IPS DF 4.7 (cell line): ENCODE measurements around the gene ZNF341.

Experiments used
- DNase-seq: peaks from one replicate; pipeline ENCODE4 v3.0.0-alpha.2; 2013; ENCODE audit warnings: low spot score; ENCODE audit errors: extremely low read depth

Gene ZNF341

GRCh38 chr20:33840759-33841435, 109.1 kb downstream of the ZNF341 start:
- no peak for DNase-seq

- no peak for DNase-seq
These were observed 109.6 kb downstream of the ZNF341 start for GRCh38 chr20:33841436-33841799.
